ENCODE measurements around the gene AK5.
A peak's percentile ranks its signal among the peaks of the same experiment; 100 is the strongest.

Gene AK5

GRCh38 chr1:77273891-77274290 lies 7.9 kb upstream of the AK5 start:
- H3K27ac ChIP-seq = no peak overlapping the region
- DNase-seq (ENCODE audit: low spot score) = no peak
- TF ChIP-seq CTCF (IDR thresholded peaks at IDR 0.05) = no peak

GRCh38 chr1:77275194-77275593 lies 6.6 kb upstream of the AK5 start:
- Histone ChIP-seq H3K27ac (no peak overlapping the region), H3K4me3 (no peak overlapping the region)
- DNase-seq (ENCODE audit: low spot score) = no peak
- TF ChIP-seq CTCF (IDR thresholded peaks at IDR 0.05) = no peak

More at GRCh38 chr1:77273891-77274290, 7.9 kb upstream of the AK5 start:
- H3K4me3 ChIP-seq = no peak overlapping the region

- TF ChIP-seq CTCF (IDR thresholded peaks at IDR 0.05) = no peak
- Histone ChIP-seq H3K27ac (no peak overlapping the region), H3K4me3 (no peak overlapping the region)
- no peak for DNase-seq (ENCODE audit: low spot score)
Observed at GRCh38 chr1:77276941-77277340, 4.9 kb upstream of the AK5 start.

- Histone ChIP-seq H3K27ac (no peak overlapping the region), H3K4me3 (no peak overlapping the region)
- TF ChIP-seq CTCF (IDR thresholded peaks at IDR 0.05) = no peak
- DNase-seq (ENCODE audit: low spot score) = no peak
Observed at GRCh38 chr1:77279929-77280328, 1.9 kb upstream of the AK5 start.

GRCh38 chr1:77280962-77281361 lies 857 bp upstream of the AK5 start:
- Histone ChIP-seq H3K4me3 (no peak overlapping the region), H3K27ac (no peak overlapping the region)
- DNase-seq (ENCODE audit: low spot score) = no peak
- no peak for TF ChIP-seq CTCF (IDR thresholded peaks at IDR 0.05)

GRCh38 chr1:77282187-77282865 lies 507 bp downstream of the AK5 start:
- no peak for DNase-seq (ENCODE audit: low spot score)
- TF ChIP-seq CTCF (IDR thresholded peaks at IDR 0.05) = no peak
- peak overlapping the region; percentile 77 for H3K4me3 ChIP-seq
- no peak overlapping the region for H3K27ac ChIP-seq

GRCh38 chr1:77282866-77283539 lies 1.2 kb downstream of the AK5 start:
- Histone ChIP-seq H3K27ac (no peak overlapping the region), H3K4me3 (peak overlapping the region; percentile 77)
- TF ChIP-seq CTCF (IDR thresholded peaks at IDR 0.05) = no peak
- no peak for DNase-seq (ENCODE audit: low spot score)
